Osteoblast (primary cell): Measurements from ENCODE around the gene ELMO1. TPM values are rescaled to one million over a fixed set of nuclear protein-coding genes. Genes with fewer than 3 reads are reported as not detected.
"Not testable (repeated sequence)": the region's sequence is repeated elsewhere in the genome, so short reads cannot be mapped to it uniquely, and the experiment has no call there.

Experiments used
- DNase-seq: peaks from one replicate; pipeline ENCODE4 v3.0.0; 2011; ENCODE audit warnings: low spot score, mixed read lengths; ENCODE audit not compliant: insufficient read length; ENCODE audit errors: missing footprints
- H2AFZ ChIP-seq: 2 replicates; pipeline ENCODE4 v1.6.0; 2011; ENCODE audit warnings: mild to moderate bottlenecking, low read length
- H3K27ac ChIP-seq: 2 replicates; pipeline ENCODE4 v1.5.1; 2011; ENCODE audit warnings: mild to moderate bottlenecking, low read depth, low read length, moderate library complexity
- H3K27me3 ChIP-seq: 2 replicates; pipeline ENCODE4 v1.6.0; 2012; ENCODE audit warnings: mild to moderate bottlenecking, control low read depth, inconsistent platforms, low read length, moderate library complexity; ENCODE audit not compliant: insufficient read depth
- H3K36me3 ChIP-seq: 2 replicates; pipeline ENCODE4 v1.5.1; 2011; ENCODE audit warnings: mild to moderate bottlenecking, low read length, control low read depth, moderate library complexity; ENCODE audit not compliant: insufficient read depth
- H3K4me1 ChIP-seq: 2 replicates; pipeline ENCODE4 v1.5.1; 2011; ENCODE audit warnings: mild to moderate bottlenecking, low read length, control low read depth, moderate library complexity; ENCODE audit not compliant: insufficient read depth
- H3K4me2 ChIP-seq: 2 replicates; pipeline ENCODE4 v1.6.0; 2011; ENCODE audit warnings: mild to moderate bottlenecking, low read length; ENCODE audit not compliant: insufficient read depth
- H3K4me3 ChIP-seq: fragments of 200-600 bp; sonication (generic); 3 replicates; pipeline ENCODE4 v1.5.1; 2012; ENCODE audit warnings: mild to moderate bottlenecking, low read length, inconsistent platforms; ENCODE audit not compliant: insufficient read depth
- H3K79me2 ChIP-seq: 2 replicates; pipeline ENCODE4 v1.6.0; 2012; ENCODE audit warnings: mild to moderate bottlenecking, low read length, control low read depth, inconsistent platforms; ENCODE audit not compliant: insufficient read depth
- H3K9me3 ChIP-seq: 2 replicates; pipeline ENCODE4 v1.5.1; 2011; ENCODE audit warnings: low read depth, low read length, control low read depth
- H4K20me1 ChIP-seq: 2 replicates; pipeline ENCODE4 v1.6.0; 2012; ENCODE audit warnings: mild to moderate bottlenecking, low read length, control low read depth; ENCODE audit not compliant: insufficient read depth
- CTCF ChIP-seq: IDR thresholded peaks from 2 replicates; pipeline ENCODE4 v1.5.1; 2011; ENCODE audit warnings: mild to moderate bottlenecking, low read depth, low read length, moderate library complexity; ENCODE audit errors: extremely low read depth
- total RNA-seq: library from RNA; depleted of rRNA; stranded (reverse); fragments of >200 nt; gene quantifications from 2 replicates; pipeline ENCODE4 v1.2.3, GENCODE V29; 2012

Gene ELMO1
- total RNA-seq, 1 donor: 2.2 TPM

GRCh38 chr7:37145682-37146081 is 303.0 kb downstream of the ELMO1 start:
- H3K27ac ChIP-seq: no peak overlapping the region
- TF ChIP-seq CTCF: no peak
- no peaks in the 10 kb centered on the region for H3K36me3 ChIP-seq
- no peaks in the 10 kb centered on the region for H3K9me3 ChIP-seq
- H3K4me2 ChIP-seq: no peak overlapping the region
- H3K4me1 ChIP-seq: no peaks in the 10 kb centered on the region
- H3K27me3 ChIP-seq: no peaks in the 10 kb centered on the region
- H3K79me2 ChIP-seq: no peaks in the 10 kb centered on the region
- H4K20me1 ChIP-seq: no peaks in the 10 kb centered on the region
- no peak overlapping the region for H2AFZ ChIP-seq
- DNase-seq: no peak
- H3K4me3 ChIP-seq: no peak overlapping the region

- Histone ChIP-seq H3K4me1 (no peaks in the 10 kb centered on the region), H3K27ac (no peak overlapping the region), H3K4me2 (no peak overlapping the region), H3K4me3 (no peak overlapping the region), H3K27me3 (no peaks in the 10 kb centered on the region), H4K20me1 (no peaks in the 10 kb centered on the region), H3K36me3 (no peaks in the 10 kb centered on the region), H3K79me2 (no peaks in the 10 kb centered on the region), H3K9me3 (no peaks in the 10 kb centered on the region), H2AFZ (no peak overlapping the region)
- no peak for DNase-seq
- TF ChIP-seq CTCF: no peak
Observed at GRCh38 chr7:37144423-37144822, 304.2 kb downstream of the ELMO1 start.

GRCh38 chr7:37142958-37143357 is 305.7 kb downstream of the ELMO1 start:
- H3K36me3 ChIP-seq: no peaks in the 10 kb centered on the region
- H2AFZ ChIP-seq: no peak overlapping the region
- no peaks in the 10 kb centered on the region for H3K27me3 ChIP-seq
- DNase-seq: peak; percentile 10
- no peaks in the 10 kb centered on the region for H4K20me1 ChIP-seq
- no peaks in the 10 kb centered on the region for H3K79me2 ChIP-seq
- H3K4me1 ChIP-seq: no peaks in the 10 kb centered on the region
- H3K27ac ChIP-seq: no peak overlapping the region
- no peak overlapping the region for H3K4me2 ChIP-seq
- no peak overlapping the region for H3K4me3 ChIP-seq
- TF ChIP-seq CTCF: no peak
- no peaks in the 10 kb centered on the region for H3K9me3 ChIP-seq

- Histone ChIP-seq H2AFZ (no peak overlapping the region), H3K9me3 (no peaks in the 10 kb centered on the region), H4K20me1 (no peaks in the 10 kb centered on the region), H3K27ac (no peak overlapping the region), H3K4me2 (no peak overlapping the region), H3K79me2 (no peaks in the 10 kb centered on the region), H3K36me3 (no peaks in the 10 kb centered on the region), H3K4me1 (no peaks in the 10 kb centered on the region), H3K4me3 (no peak overlapping the region), H3K27me3 (no peaks in the 10 kb centered on the region)
- TF ChIP-seq CTCF: peak; percentile 24
- peak; percentile 14 for DNase-seq
Observed at GRCh38 chr7:37141742-37142141, 306.9 kb downstream of the ELMO1 start.

- not testable (repeated sequence) for H3K27me3 ChIP-seq, H4K20me1 ChIP-seq, H3K4me2 ChIP-seq, H3K4me1 ChIP-seq, H2AFZ ChIP-seq, H3K4me3 ChIP-seq, DNase-seq, H3K79me2 ChIP-seq, H3K27ac ChIP-seq, H3K9me3 ChIP-seq, H3K36me3 ChIP-seq
Observed at GRCh38 chr7:37133902-37134301, 314.8 kb downstream of the ELMO1 start.
